ENCODE data around the gene MKLN1.
A peak's percentile ranks its signal among the peaks of the same experiment; 100 is the strongest.

Gene MKLN1

DNA sequence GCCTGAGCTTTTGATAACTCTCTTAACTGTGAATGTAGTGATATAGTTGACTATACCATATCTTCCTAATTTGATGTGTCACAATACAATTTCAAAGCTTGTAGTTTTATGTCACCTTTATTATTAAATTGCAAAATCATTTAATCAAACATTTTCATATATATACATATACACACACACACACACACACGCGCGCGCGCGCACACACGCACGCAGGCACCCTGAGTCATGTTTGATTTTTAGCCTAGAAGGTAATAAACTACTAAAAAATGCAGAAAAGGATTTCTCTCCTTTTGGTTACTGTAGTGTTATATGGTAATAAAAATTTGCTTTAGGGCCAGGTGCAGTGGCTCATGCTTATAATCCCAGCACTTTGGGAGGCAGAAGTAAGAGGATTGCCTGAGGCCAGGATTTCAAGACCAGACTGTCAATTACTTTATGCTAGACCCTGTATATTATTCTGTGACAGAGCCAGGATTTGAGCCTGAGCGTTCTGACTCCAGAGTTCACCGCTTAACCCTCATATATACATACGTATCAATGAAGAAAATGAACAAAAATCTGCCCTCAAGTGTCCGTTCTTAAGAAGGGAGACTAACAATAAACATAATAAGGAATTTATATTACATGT is 139.2 kb downstream of the MKLN1 start:
- peak; percentile 29 for DNase-seq (ENCODE audit: low spot score)

DNA sequence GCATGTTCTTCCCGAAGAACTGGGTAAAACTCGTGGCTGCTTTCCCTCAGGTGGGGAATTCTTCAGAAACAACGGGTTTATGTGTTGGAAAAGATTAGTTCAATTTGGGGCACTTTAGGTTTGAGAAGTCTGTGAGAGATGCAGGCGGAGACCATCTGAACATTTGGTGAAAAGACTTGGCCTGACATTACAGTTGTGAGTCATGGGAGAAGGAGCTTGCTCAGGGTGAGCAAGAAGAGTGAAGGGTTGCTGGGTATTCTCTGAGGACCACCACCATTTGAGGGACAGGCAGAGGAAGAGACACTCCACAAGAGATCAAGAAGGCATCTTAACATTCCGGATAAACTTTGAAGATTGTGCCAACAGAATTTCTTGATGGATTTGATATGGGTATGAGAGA is 140.1 kb downstream of the MKLN1 start:
- DNase-seq (ENCODE audit: low spot score) = no peak

DNA sequence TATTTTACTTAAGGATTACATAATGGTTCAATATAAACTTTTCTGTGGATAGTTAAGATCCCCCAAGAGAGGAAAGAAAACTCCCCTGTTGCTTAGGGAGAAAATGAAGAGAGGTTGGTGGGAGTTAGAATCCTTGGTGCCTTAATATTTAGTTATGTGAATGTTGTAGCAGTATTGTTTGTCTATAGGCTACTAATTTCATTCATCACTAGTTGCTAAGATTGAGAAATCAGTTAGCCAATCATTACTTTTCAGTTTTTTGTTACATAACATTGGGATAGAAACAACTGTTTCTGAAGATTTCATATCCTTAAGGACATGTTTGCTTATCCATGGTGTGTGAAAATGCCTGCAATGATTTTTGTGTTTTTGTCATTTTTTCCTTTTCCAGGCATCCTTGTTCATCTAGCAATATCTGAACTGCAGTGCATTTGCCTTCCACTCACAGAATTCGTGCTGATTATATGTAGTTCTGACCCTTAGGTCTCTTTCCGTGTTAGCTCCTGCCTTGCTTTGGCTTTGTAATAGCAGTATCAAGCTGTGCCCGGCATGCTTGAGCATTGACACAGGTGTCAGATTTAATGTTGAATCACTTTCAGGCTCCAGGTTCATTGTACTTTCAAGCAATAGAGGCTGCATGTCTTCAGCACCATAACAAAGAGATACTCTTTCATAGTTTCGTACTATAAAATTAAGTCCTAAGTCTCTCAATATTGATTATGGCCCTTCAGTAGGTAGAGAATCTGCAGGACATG is 143.8 kb downstream of the MKLN1 start:
- DNase-seq (ENCODE audit: low spot score) = no peak

DNA sequence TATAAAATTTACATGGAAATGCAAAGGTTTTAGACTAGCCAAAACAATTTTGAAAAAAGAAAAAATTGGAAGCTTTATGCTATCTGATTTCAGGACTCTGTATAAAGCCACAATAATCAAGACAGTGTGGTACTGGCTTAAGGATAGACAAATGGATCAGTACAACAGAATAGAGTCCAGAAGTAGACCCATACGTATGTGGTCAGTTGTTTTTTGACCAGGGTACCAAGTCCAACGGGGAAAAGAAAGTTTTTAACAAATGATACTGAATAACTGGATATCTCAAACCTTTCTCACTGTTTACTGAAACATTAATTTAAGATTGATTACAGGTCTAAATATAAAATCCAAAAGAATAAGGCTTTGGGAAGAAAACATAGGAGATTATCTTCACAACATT is 149.1 kb downstream of the MKLN1 start:
- DNase-seq (ENCODE audit: low spot score) = no peak

DNA sequence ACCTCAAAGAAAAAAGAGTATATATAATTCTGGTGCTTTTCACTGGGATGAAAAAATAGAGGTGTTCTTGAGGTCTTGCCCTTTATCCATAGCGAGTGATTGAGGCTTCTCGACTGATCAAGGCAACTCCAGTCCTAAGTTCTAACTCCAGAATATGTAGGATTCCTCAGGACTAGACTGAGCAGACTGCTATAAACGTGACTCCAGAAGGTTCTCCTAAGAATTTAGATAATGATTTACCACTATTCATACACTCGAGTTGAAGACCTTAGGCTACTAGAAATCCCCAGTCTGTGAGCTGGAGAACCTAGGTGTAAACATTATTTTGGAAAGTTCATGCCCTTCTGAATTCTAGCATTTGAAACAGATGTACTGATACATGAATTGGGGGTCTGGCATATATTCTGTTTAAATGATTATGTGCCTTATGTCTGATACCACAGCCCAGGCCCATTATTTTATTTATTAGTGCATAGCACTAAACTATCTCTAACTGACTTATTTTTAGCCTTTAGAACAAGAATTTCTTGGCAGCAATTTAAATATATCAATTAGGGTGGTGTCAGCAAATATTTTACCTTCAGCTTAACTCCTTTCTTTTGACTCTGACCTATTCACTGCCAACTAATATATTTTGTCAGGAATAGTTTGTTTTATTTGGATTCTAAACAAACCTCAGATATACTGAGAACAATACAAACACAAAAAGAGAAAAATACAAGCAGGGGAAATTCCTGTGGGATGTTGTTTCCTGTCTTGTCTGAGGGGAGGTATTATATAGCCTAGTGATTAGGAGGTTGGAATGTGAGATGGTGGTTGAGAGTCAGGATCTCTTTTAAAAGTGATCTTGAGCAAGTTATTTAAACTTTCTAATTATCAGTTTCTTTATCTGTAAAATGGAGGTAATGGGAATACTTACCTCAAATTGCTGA is 153.0 kb downstream of the MKLN1 start:
- DNase-seq (ENCODE audit: low spot score) = no peak

DNA sequence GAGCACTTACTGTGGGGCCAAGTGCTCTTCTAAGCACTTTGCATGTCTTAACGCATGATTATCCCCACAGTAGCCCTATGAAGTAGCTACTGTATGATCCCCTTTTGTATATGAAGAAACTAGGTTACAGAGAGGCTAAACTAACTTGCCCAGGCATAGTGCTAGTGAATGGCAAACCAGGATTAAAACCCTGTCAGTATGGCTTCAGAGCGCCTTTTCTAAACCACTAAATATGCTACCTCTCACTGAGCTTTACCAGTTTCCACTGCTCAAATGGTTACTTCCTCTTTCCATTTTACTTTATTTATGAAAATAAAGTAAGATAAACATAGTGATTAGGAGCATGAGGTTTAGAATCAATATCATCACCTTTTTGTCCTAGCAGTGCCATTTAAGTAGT is 155.1 kb downstream of the MKLN1 start:
- no peak for DNase-seq (ENCODE audit: low spot score)

DNA sequence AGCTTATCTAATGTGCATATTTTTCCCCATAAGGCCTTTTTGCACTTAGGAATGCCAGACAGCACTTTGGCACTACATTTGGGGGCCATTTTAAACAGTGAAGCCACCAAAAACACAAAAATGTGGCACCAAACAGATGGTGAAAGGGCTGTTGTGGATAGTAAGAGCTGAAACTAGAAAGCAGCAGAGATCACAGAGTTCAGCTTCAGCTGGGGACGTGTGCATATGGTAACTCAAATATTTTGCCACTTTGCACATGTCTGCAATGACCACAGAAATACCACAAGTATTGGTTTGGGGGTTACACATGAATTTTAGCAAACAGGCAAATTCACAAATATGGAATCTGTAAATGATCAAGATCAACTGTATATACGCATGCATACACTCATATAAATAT is 155.9 kb downstream of the MKLN1 start:
- no peak for DNase-seq (ENCODE audit: low spot score)

DNA sequence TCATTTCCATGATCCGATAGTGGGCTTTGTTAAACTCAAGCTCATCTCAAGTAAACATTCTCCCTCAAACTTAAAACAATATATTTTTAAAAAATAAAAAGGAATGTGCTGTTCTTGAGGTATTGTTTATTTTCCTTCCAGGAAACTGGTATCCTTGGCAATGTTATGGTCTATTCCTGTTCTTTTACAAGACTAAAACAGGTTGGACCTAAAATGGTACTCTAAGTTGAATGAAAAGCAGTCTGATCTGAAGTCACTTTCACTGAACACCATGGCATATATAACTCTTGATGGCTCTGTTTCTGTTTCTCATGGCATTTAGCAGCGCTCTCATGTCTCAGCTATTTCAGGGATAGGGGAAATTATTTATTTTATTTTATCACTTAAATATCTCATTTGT is 158.7 kb downstream of the MKLN1 start:
- DNase-seq (ENCODE audit: low spot score) = no peak

DNA sequence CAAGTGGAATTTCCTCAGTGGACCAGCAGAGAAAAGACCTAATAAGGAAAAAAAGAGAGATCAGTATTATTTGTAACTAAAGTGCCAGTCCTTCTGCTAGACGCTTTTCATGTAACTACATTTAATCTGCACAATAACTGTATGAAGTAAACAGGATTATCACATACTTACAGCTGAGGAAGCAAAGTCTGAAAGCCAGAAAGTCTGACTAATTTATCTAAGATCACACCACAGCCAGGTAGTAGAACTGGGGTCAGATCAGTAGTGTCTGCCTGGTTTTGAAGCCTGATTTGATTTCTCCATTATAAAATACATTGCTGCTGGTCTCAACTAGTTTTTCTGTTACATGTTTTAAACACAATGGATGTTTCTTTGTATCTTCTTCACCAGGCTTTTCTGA is 159.5 kb downstream of the MKLN1 start:
- DNase-seq (ENCODE audit: low spot score) = no peak

DNA sequence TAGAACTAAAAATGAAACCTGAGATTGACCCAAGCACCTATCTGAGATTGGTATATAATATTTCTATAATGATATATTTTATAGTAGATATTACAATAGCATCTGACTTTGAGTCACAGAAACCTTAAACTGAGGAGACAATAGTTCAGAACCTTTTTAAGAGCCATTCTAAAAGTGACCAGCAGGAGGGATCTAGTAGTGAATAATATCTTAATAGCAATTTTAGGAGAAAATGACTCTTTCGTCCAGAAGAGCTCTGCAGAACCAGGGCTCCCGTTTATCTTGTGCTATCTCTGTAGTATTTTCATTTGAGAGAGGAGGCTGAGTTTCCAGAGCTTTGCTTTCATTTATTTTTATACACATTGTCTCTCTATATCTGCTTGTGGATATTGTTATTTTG is 160.7 kb downstream of the MKLN1 start:
- DNase-seq (ENCODE audit: low spot score) = no peak

DNA sequence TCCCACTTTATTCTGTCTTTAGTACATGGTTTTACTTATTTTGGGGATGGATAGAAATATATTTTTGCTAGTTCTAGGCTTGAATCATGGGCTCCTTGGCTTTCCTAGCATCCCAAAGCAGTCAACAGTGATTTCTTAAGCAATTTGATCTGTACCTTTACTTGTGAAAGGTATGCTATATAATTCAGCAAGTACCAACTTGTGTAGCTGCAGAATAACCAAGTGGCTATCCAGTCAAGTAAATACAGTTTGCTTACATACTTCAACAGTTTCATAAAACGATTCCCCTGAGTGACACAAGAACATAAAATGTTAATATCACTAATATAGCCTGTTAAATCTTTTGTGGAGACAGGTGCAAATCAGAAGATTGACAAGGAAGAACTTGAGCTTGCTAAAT is 161.5 kb downstream of the MKLN1 start:
- no peak for DNase-seq (ENCODE audit: low spot score)

DNA sequence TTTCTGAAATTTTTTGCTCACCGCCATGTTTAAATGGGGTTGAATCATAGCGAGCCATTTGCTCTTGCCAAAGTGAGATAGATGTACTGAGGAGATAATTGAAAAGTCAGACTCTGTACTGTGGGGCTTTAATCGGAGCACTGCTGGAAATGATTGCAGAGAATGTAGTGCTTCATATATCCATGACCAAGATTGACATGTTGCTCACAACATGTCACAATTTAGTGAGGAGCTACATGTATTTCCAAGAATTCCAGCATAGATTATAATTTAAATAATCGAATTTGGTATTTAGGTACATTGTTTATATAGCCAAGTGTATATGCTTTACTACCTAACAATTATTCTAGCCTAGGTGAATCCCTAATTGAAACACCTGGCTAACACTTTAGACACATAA is 162.2 kb downstream of the MKLN1 start:
- DNase-seq (ENCODE audit: low spot score) = no peak

DNA sequence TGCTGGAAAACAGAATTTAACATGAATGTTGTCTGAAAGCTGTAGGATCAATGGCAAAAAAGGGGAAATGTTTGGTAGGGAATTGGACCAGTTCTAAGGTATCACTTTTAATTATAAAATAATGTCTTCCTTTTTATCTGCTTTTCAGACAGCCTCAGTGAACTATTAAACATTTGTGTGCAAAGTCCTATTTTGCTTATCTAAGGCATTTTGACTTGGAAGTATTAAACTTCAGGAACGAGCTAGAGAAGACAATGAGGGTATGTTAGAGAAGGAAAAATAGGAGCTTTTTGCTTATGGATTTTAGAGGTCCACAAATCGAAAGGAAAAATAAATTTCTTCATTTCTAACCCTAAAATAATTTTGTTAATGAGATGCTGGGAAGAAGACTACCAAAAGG is 165.4 kb downstream of the MKLN1 start:
- no peak for DNase-seq (ENCODE audit: low spot score)

DNA sequence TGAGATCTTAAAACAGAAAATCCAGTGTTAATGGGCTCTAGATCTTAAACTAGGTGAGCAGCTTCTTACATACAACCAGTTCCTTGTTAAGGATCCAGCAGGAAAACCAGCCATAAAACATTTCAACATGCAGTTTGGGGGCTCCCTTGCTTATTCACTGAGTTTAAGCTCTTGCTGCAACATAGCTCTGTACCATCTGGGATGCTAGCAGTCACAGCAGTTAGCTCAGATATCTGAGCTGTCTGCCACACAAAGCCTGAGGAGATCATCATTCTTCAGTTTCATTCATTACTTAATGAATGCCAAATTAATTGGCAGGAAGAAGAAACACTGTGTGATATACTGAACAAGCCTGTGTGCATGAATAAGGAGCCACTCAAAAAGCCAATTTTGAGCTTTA is 165.9 kb downstream of the MKLN1 start:
- peak; percentile 53 for DNase-seq (ENCODE audit: low spot score)

DNA sequence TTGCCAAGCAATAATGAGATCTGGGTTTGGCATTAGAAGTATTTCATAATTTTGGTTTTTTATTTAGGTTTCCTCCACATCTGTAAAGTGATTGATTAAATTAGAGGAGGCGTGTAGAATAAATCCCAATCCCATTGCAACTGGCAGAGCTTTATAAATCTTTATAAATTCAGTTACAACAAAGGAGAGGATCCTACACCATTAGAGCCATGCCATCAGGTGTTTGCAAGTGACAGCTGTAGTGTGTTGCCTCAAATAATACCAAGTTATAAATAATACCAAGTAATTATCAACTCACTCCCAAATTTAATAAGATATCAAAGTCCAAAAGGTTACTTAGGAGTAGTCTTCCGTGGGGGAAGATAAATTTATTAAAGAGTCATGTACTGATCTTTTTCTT is 166.5 kb downstream of the MKLN1 start:
- no peak for DNase-seq (ENCODE audit: low spot score)

DNA sequence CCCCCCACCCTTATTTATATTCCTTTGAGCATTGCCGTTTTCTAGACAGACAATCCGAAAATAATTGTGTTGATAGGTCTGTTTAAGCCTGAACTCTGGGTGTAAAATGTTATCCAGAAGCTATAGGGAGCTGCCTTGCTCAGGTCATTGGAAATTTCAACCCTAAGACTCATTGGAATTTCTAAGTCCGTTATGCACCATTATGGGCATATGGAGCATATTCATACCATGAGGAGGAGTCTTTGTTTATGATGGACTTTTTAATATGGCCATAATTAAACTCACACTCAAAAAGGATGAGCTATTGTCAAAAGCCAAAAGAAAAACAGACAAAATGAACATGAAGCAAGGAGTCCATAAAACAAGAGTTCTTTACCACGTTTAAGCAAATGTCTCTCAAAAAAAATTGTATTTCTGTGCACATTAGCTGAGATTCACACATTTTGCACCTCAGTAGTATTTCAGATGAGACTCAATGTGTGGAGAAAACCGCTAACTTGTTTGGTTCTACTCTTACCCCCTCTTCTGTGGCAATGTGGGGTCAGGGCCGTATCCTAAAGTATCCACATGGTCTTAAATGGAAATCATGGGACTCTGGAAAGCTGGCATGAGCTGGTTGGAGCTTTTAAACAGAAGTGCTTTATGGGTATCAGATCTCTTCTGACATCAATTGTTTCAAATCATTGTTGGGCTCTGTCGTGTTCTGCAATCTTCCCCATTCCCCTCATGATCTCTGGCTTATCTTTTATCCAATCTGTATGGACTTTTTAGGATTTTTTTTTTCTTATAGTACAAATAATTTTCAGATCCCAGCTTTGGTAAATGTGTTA is 168.2 kb downstream of the MKLN1 start:
- DNase-seq (ENCODE audit: low spot score) = no peak

DNA sequence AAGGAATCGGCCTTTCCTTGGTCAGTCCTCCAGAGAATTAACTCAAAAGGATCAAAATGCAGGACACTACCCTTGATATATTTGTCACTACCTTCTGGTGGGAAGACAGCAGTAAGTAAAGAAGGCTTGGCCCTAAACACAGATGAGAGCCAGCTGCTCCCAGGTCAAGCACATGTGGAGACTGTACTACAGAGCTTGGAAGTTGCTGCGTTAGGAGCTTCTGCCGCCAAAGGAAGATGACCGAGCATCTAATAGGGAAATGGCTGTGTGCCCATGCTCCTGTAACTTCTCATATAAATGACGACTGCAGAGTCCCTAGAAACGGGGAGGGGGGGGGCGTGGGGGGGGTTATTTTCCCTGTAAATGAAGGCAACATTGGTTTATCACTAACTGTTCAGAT is 169.8 kb downstream of the MKLN1 start:
- no peak for DNase-seq (ENCODE audit: low spot score)

DNA sequence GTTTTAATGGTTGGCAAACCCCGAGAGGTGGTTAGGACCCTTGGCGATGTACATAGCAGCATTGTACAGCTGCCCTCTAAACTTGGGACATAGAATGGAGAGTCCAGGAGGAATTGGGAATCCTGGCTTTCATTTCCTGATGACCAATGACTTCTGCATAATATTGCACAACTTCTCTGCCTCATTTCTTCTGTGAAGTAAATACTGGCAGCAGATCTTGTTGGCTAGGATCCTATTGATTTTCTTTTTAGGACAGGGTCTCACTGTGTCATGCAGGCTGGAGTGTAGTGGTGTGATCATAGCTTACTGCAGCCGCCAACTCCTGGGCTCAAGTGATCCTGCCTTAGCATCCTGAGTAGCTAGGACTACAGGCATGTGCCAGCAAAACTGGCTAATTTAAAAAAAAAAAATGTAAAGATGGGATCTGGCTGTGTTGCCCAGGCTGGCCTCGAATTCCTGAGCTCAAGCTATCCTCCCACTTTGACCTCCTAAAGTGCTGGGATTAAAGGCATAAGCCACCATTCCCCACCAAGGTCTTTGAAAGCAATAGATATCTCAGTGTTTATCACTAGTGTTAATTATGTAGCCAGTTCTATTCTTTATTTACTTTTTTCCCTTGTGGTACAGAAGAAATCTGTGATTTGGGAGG is 170.7 kb downstream of the MKLN1 start:
- DNase-seq (ENCODE audit: low spot score) = no peak

DNA sequence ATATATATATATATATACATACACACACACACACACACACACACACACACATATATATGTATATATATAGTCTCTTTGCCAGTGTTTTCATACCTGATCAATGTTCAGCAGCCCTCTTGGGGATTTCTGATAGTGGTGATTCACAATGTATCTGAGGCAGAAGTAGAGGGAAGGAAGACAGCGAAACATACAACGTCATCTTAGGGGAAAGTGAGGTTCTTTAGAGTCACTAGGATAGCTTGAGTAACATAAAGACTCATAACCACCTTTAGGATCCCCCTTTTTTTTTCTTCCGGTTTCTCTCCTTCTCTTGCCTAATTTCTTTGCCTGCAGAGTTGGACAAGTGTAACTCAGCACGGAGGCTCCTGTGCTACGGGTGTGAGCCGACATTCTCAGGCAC is 172.1 kb downstream of the MKLN1 start:
- DNase-seq (ENCODE audit: low spot score) = no peak

DNA sequence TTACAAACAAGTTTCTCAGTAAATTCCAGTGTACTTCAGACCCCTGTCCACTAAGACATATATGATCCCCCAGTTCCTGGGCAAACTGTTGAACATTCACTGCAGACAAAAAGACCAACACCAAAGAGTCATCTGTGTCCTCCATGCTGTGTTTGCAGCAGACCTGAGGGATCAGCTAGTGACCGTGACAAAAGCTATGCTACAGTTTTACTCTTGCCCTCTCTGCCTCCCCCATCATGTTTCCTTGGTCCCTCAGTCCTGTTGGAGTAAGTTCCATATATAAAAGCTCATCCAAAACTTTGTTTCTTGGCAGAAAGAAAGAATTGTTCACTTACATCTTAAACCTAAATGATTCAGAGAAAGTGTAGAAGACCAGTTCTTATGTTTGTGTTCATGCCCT is 172.7 kb downstream of the MKLN1 start:
- no peak for DNase-seq (ENCODE audit: low spot score)

DNA sequence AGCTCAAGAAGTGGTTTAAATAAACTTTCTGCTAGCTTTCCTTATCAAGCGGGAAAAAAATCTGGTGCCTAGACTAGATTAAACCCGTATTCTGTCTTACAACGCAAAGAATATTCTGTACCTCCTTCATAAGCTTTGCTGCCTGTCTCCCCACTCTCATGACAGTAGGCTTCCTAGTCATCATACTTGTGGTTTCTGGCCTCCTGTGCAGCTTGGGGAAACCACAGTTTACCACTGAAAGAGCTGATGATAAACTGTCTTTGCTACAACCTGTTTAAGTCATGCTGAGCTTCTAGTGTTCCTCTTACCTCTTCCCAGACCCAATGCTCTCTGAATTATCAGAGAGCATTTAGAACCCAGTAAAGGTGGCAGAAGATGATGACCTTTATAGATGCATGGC is 173.7 kb downstream of the MKLN1 start:
- no peak for DNase-seq (ENCODE audit: low spot score)

Data from D341Med (cell line).